CD4-positive, alpha-beta memory T cell (primary cell): ENCODE results near the gene EIF4E. TPM values are rescaled to one million over a fixed set of nuclear protein-coding genes. Genes with fewer than 3 reads are reported as not detected.

Experiments
- CTCF ChIA-PET: fragments of 350-600 bp; sonication (Branson Sonifier 250); formaldehyde crosslinking; loops from one replicate; lab custom pipeline; 2021; ENCODE audit warnings: inconsistent platforms; ENCODE audit not compliant: partially characterized antibody; lab: Charles Lee
- POLR2A ChIA-PET: fragments of 350-600 bp; sonication (Branson Sonifier 250); formaldehyde crosslinking; loops from one replicate; lab custom pipeline; 2021; ENCODE audit not compliant: partially characterized antibody; lab: Charles Lee
- DNase-seq, 5 donors: peaks; one replicate each; pipeline versions ENCODE4 v3.0.0 to v3.0.0-alpha.2; 2020 to 2022; ENCODE audit warnings: mixed read lengths in 1 of 5
- H3K27ac ChIP-seq: one replicate; pipeline ENCODE4 v1.7.0; 2013; ENCODE audit warnings: low read depth, low read length
- H3K27me3 ChIP-seq: 2 replicates; pipeline ENCODE4 v1.7.0; 2013; ENCODE audit warnings: mild to moderate bottlenecking, low read length, moderate library complexity; ENCODE audit not compliant: insufficient read depth
- H3K36me3 ChIP-seq: 2 replicates; pipeline ENCODE4 v1.7.0; 2013; ENCODE audit warnings: mild to moderate bottlenecking, low read length, moderate library complexity; ENCODE audit not compliant: insufficient read depth
- H3K4me1 ChIP-seq: 2 replicates; pipeline ENCODE4 v1.7.0; 2013; ENCODE audit warnings: mild to moderate bottlenecking, low read length, moderate library complexity; ENCODE audit not compliant: insufficient read depth
- H3K4me3 ChIP-seq, 2 donors: one replicate each; pipeline ENCODE4 v1.7.0; 2013; ENCODE audit warnings: low read length in 2 of 2, mild to moderate bottlenecking in 1 of 2
- H3K9me3 ChIP-seq, 2 donors: one replicate each; pipeline ENCODE4 v1.7.0; 2013; ENCODE audit warnings: low read length in 2 of 2, control low read depth in 1 of 2; ENCODE audit not compliant: control insufficient read depth in 1 of 2
- H3K27ac Mint-ChIP-seq, 7 donors: one replicate each; pipeline ENCODE4 v1.8.0; 2020 to 2021; ENCODE audit warnings: mixed read lengths in 7 of 7, mild to moderate bottlenecking in 6 of 7, inconsistent platforms in 3 of 7, moderate library complexity in 3 of 7
- H3K27me3 Mint-ChIP-seq, 2 donors: one replicate each; pipeline ENCODE4 v1.8.0; 2020 to 2021; ENCODE audit warnings: mixed read lengths in 2 of 2
- H3K36me3 Mint-ChIP-seq, 2 donors: one replicate each; pipeline ENCODE4 v1.8.0; 2020 to 2021; ENCODE audit warnings: mixed read lengths in 2 of 2, inconsistent platforms in 1 of 2, mild to moderate bottlenecking in 1 of 2
- H3K4me1 Mint-ChIP-seq, 4 donors: one replicate each; pipeline ENCODE4 v1.8.0; 2020 to 2021; ENCODE audit warnings: mixed read lengths in 4 of 4, mild to moderate bottlenecking in 1 of 4
- H3K4me3 Mint-ChIP-seq, 8 donors: one replicate each; pipeline ENCODE4 v1.8.0; 2020 to 2021; ENCODE audit warnings: mixed read lengths in 8 of 8, mild to moderate bottlenecking in 7 of 8, moderate library complexity in 6 of 8, inconsistent platforms in 3 of 8
- H3K9me3 Mint-ChIP-seq, 8 donors: one replicate each; pipeline ENCODE4 v1.8.0; 2020 to 2021; ENCODE audit warnings: mixed read lengths in 8 of 8, mild to moderate bottlenecking in 5 of 8, inconsistent platforms in 3 of 8, moderate library complexity in 1 of 8
- intact Hi-C: fragments of 100-400 bp; cut with micrococcal nuclease; formaldehyde crosslinking; loops from one replicate; pipeline ENCODE4 v1.15.1; 2023
- polyA plus RNA-seq, 2 donors: library from polyadenylated mRNA; unstranded; fragments of 300-500 nt; fragmentation: Illumina TruSeq; gene quantifications; one replicate each; pipeline ENCODE4 v1.2.3, GENCODE V29; 2021
- total RNA-seq, 2 experiments: library from RNA; stranded (reverse); gene quantifications; one replicate each; pipeline ENCODE4 v1.2.3, GENCODE V29; 2021

The EIF4E gene
- total and polyA plus RNA-seq, 4 experiments from 2014 or later = 58.2 to 93.3 (median 66.7) TPM

GRCh38 chr4:98963538-98964433, 34.9 kb upstream of the EIF4E start:
- H3K27ac Mint-ChIP-seq = no peak overlapping the region
- H3K9me3 Mint-ChIP-seq = no peaks in the 10 kb centered on the region
- H3K9me3 ChIP-seq = no peaks in the 10 kb centered on the region
- CTCF ChIA-PET = interaction anchor here (1.8 kb wide), 1 partner anchor 31 kb away, joined by 4 read pairs; the partner anchor contains the start of gene METAP1
- no peak overlapping the region for H3K4me3 ChIP-seq
- no peak overlapping the region for H3K27ac ChIP-seq
- intact Hi-C loops = no loop called here
- H3K36me3 Mint-ChIP-seq = peaks cover 0 to 3% of the 10 kb centered on the region in 2 donors
- H3K36me3 ChIP-seq = no peaks in the 10 kb centered on the region
- no peaks in the 10 kb centered on the region for H3K27me3 ChIP-seq
- peaks cover 0 to 4% of the 10 kb centered on the region in 2 donors for H3K27me3 Mint-ChIP-seq
- no peaks in the 10 kb centered on the region for H3K4me1 Mint-ChIP-seq
- no peaks in the 10 kb centered on the region for H3K4me1 ChIP-seq
- H3K4me3 Mint-ChIP-seq = no peak overlapping the region
- POLR2A ChIA-PET = no interaction called here
- DNase-seq = no peak

DNA sequence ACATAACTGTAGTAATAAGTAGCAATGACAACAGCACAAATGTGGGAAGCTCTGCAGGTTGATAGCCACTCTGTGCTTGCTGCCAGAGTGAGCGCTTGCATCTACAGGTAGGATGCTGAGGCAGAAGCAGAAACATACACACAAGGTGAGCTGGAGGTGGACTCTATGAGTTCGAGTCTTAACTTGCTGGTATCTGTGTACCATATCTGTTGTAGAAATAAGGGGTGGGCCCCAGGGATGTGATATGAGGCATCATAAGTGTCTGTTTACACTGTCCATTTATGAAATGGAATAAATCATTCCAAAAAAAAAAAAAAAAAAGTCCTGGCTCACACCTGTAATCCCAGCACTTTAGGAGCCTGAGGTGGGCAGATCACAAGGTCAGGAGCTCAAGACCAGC, 32.8 kb upstream of the EIF4E start:
- H3K36me3 Mint-ChIP-seq = peaks cover 0 to 3% of the 10 kb centered on the region in 2 donors
- H3K27ac Mint-ChIP-seq = no peak overlapping the region
- no peaks in the 10 kb centered on the region for H3K4me1 Mint-ChIP-seq
- Histone ChIP-seq H3K36me3 (no peaks in the 10 kb centered on the region), H3K4me1 (no peaks in the 10 kb centered on the region), H3K9me3 (no peaks in the 10 kb centered on the region), H3K4me3 (no peak overlapping the region), H3K27me3 (no peaks in the 10 kb centered on the region), H3K27ac (no peak overlapping the region)
- peaks cover 0 to 4% of the 10 kb centered on the region in 2 donors for H3K27me3 Mint-ChIP-seq
- no peak for DNase-seq
- ChIA-PET CTCF (no interaction called here), POLR2A (no interaction called here)
- H3K9me3 Mint-ChIP-seq = no peaks in the 10 kb centered on the region
- intact Hi-C loops = no loop called here
- H3K4me3 Mint-ChIP-seq = no peak overlapping the region

DNA sequence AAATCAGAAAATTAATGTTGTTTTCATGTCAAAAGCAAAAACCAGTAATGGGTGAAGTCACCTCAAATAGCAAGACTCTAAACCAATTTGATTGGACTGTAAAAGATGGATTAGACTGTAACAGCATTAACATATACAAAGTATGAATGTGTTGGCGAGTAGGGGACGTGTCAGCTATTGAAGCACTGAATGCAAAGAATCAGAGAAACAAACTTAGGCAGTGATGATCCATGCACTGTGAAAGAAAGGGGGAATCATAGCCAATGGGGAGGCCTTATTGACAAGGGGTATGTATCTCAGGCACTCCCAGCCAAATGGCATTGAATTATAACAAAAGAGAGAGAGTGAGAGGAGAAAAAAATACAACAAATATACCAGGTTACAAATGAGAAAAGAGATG, 30.5 kb upstream of the EIF4E start:
- Mint-ChIP-seq H3K27ac (no peak overlapping the region), H3K4me3 (no peak overlapping the region), H3K9me3 (no peaks in the 10 kb centered on the region), H3K4me1 (no peaks in the 10 kb centered on the region), H3K27me3 (peaks cover 6 to 11% of the 10 kb centered on the region in 2 donors), H3K36me3 (no peaks in the 10 kb centered on the region)
- Histone ChIP-seq H3K4me3 (no peak overlapping the region), H3K9me3 (no peaks in the 10 kb centered on the region), H3K27ac (no peak overlapping the region), H3K36me3 (no peaks in the 10 kb centered on the region), H3K27me3 (no peaks in the 10 kb centered on the region), H3K4me1 (no peaks in the 10 kb centered on the region)
- no peak for DNase-seq
- CTCF ChIA-PET = no interaction called here
- intact Hi-C loops = no loop called here
- POLR2A ChIA-PET = no interaction called here

DNA sequence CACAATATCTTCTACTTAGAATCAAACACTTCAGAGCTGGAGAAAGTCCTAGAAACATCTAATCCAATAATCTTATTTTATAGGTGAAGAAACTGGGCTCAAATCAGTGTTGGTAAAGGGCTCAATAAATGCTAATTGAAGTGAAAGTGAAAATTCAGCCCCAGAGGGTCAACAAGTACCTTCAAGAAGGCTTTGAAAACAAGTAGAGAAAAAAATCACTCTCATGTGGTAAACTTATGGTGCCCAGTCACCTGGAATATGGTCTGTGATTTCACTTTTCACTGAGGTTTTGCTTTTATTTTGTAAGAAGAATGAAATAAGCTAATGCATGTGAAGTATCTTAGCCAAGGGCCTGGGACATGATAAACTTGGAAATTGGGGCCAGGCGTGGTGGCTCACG, 29.1 kb upstream of the EIF4E start:
- intact Hi-C loops = no loop called here
- H3K4me1 Mint-ChIP-seq = no peaks in the 10 kb centered on the region
- ChIA-PET CTCF (no interaction called here), POLR2A (no interaction called here)
- no peak overlapping the region for H3K27ac ChIP-seq
- H3K27me3 Mint-ChIP-seq = peaks cover 8 to 11% of the 10 kb centered on the region in 2 donors
- H3K36me3 ChIP-seq = no peaks in the 10 kb centered on the region
- no peak overlapping the region for H3K4me3 Mint-ChIP-seq
- H3K36me3 Mint-ChIP-seq = no peaks in the 10 kb centered on the region
- H3K4me1 ChIP-seq = no peaks in the 10 kb centered on the region
- H3K9me3 Mint-ChIP-seq = no peaks in the 10 kb centered on the region
- no peak overlapping the region for H3K4me3 ChIP-seq
- H3K9me3 ChIP-seq = no peaks in the 10 kb centered on the region
- H3K27me3 ChIP-seq = no peaks in the 10 kb centered on the region
- no peak overlapping the region for H3K27ac Mint-ChIP-seq
- DNase-seq = no peak

DNA sequence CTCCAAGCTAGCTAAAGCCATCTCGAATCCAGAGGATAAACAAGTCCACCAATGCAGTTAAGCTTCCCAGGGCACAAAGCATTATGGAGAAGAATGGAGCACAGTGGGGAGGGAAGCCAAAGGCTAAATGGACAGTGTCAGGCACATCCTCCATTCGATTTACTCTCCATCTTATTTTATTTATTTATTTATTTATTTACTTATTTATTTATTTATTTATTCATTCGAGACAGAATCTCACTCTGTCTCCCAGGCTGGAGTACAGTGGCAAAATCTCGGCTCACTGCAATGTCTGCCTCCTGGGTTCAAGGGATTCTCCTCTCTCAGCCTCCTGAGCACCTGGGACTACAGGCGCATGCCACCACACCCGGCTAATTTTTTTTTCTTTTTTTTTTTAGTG, 26.3 kb upstream of the EIF4E start:
- H3K36me3 Mint-ChIP-seq = no peaks in the 10 kb centered on the region
- Histone ChIP-seq H3K4me3 (no peak overlapping the region), H3K36me3 (no peaks in the 10 kb centered on the region), H3K27me3 (no peaks in the 10 kb centered on the region), H3K27ac (no peak overlapping the region), H3K9me3 (no peaks in the 10 kb centered on the region), H3K4me1 (no peaks in the 10 kb centered on the region)
- no peak overlapping the region for H3K4me3 Mint-ChIP-seq
- POLR2A ChIA-PET = no interaction called here
- CTCF ChIA-PET = no interaction called here
- DNase-seq = no peak
- intact Hi-C loops = no loop called here
- no peaks in the 10 kb centered on the region for H3K4me1 Mint-ChIP-seq
- peaks cover 8 to 11% of the 10 kb centered on the region in 2 donors for H3K27me3 Mint-ChIP-seq
- H3K9me3 Mint-ChIP-seq = no peaks in the 10 kb centered on the region
- no peak overlapping the region for H3K27ac Mint-ChIP-seq

GRCh38 chr4:98951710-98952109, 22.8 kb upstream of the EIF4E start:
- H3K27me3 ChIP-seq = no peaks in the 10 kb centered on the region
- H3K36me3 Mint-ChIP-seq = no peaks in the 10 kb centered on the region
- no peak overlapping the region for H3K4me3 ChIP-seq
- no peaks in the 10 kb centered on the region for H3K9me3 Mint-ChIP-seq
- H3K27me3 Mint-ChIP-seq = peaks cover 8 to 10% of the 10 kb centered on the region in 2 donors
- intact Hi-C loops = no loop called here
- DNase-seq = no peak
- H3K4me1 ChIP-seq = no peaks in the 10 kb centered on the region
- no peak overlapping the region for H3K27ac Mint-ChIP-seq
- H3K4me3 Mint-ChIP-seq = no peak overlapping the region
- H3K36me3 ChIP-seq = no peaks in the 10 kb centered on the region
- no peaks in the 10 kb centered on the region for H3K4me1 Mint-ChIP-seq
- ChIA-PET CTCF (interaction anchor here (2.2 kb wide), 1 partner anchor 10 kb away, joined by 12 read pairs; no protein-coding TSS in a partner anchor), POLR2A (no interaction called here)
- H3K27ac ChIP-seq = no peak overlapping the region
- H3K9me3 ChIP-seq = no peaks in the 10 kb centered on the region

DNA sequence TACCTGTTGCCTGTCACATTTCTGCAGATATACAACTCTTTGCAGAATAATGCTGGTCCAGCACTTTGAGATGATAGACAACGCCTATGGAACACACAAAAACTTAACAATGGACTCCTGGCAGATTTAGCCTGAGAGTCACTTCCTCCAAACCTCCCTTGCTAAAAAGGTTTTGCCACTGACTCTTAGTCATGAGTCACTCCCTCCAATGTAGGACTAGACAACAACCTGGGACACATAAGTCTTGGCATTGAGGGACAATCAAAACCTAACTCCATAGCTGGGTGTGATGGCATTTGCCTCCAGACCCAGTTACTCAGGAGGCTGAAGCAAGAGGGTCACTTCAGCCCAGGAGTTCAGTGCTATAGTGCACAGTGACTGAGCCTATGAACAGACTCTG, 22.0 kb upstream of the EIF4E start:
- Mint-ChIP-seq H3K36me3 (no peaks in the 10 kb centered on the region), H3K4me1 (no peaks in the 10 kb centered on the region), H3K27ac (no peak overlapping the region), H3K9me3 (no peaks in the 10 kb centered on the region), H3K4me3 (no peak overlapping the region), H3K27me3 (peaks cover 8% of the 10 kb centered on the region in 2 donors)
- H3K27ac ChIP-seq = no peak overlapping the region
- intact Hi-C loops = no loop called here
- no peak overlapping the region for H3K4me3 ChIP-seq
- no peaks in the 10 kb centered on the region for H3K27me3 ChIP-seq
- H3K4me1 ChIP-seq = no peaks in the 10 kb centered on the region
- CTCF ChIA-PET = interaction anchor here (1.1 to 2.2 kb wide), 2 partner anchors 10 to 44 kb away, joined by 3 to 12 read pairs; no protein-coding TSS in a partner anchor
- POLR2A ChIA-PET = no interaction called here
- no peaks in the 10 kb centered on the region for H3K9me3 ChIP-seq
- H3K36me3 ChIP-seq = no peaks in the 10 kb centered on the region
- no peak for DNase-seq
